Mesendoderm (in vitro differentiated cells): ENCODE data around the gene RAPGEF6.
A peak's percentile ranks its signal among the peaks of the same experiment; 100 is the strongest.

Experiments
- DNase-seq: peaks from one replicate; pipeline ENCODE4 v3.0.0; 2013
- H2AK5ac ChIP-seq: 2 replicates; pipeline ENCODE4 v1.6.1; 2013; ENCODE audit warnings: low read length, inconsistent platforms
- H2BK120ac ChIP-seq: 2 replicates; pipeline ENCODE4 v1.6.1; 2013; ENCODE audit warnings: low read depth, mild to moderate bottlenecking, low read length, moderate library complexity, mixed read lengths
- H2BK15ac ChIP-seq: replicated peaks from 2 replicates; pipeline ENCODE4 v1.6.1; 2013; ENCODE audit warnings: low read depth, mild to moderate bottlenecking, moderate library complexity
- H2BK5ac ChIP-seq: 2 replicates; pipeline ENCODE4 v1.6.1; 2013; ENCODE audit warnings: low read length, inconsistent platforms
- H3K18ac ChIP-seq: 2 replicates; pipeline ENCODE4 v1.6.1; 2013; ENCODE audit warnings: mild to moderate bottlenecking, low read length, mixed read lengths
- H3K23ac ChIP-seq: one replicate; pipeline ENCODE4 v1.6.1; 2013; ENCODE audit warnings: low read length
- H3K27ac ChIP-seq: 2 replicates; pipeline ENCODE4 v1.5.1; 2013; ENCODE audit warnings: low read depth, mild to moderate bottlenecking, inconsistent platforms, low read length, moderate library complexity
- H3K27me3 ChIP-seq: 2 replicates; pipeline ENCODE4 v1.6.1; 2013; ENCODE audit warnings: low read length, control low read depth, mild to moderate bottlenecking, inconsistent platforms; ENCODE audit not compliant: insufficient read depth, poor library complexity
- H3K36me3 ChIP-seq: 2 replicates; pipeline ENCODE4 v1.6.1; 2013; ENCODE audit warnings: low read length, inconsistent platforms; ENCODE audit not compliant: control insufficient read depth, insufficient read depth
- H3K4ac ChIP-seq: one replicate; pipeline ENCODE4 v1.6.1; 2013; ENCODE audit warnings: low read depth, mild to moderate bottlenecking, low read length, moderate library complexity
- H3K4me1 ChIP-seq: 2 replicates; pipeline ENCODE4 v1.6.1; 2013; ENCODE audit warnings: low read depth, low read length, inconsistent platforms; ENCODE audit not compliant: control insufficient read depth
- H3K4me2 ChIP-seq: 2 replicates; pipeline ENCODE4 v1.6.1; 2013; ENCODE audit warnings: low read length
- H3K4me3 ChIP-seq: 2 replicates; pipeline ENCODE4 v1.5.1; 2013; ENCODE audit warnings: mild to moderate bottlenecking, low read length
- H3K56ac ChIP-seq: one replicate; pipeline ENCODE4 v1.6.1; 2013; ENCODE audit warnings: low read length
- H3K79me1 ChIP-seq: 2 replicates; pipeline ENCODE4 v1.6.1; 2013; ENCODE audit warnings: low read length, inconsistent platforms
- H3K79me2 ChIP-seq: 2 replicates; pipeline ENCODE4 v1.6.1; 2013; ENCODE audit warnings: mild to moderate bottlenecking, low read length; ENCODE audit not compliant: control insufficient read depth, insufficient read depth
- H3K9ac ChIP-seq: 2 replicates; pipeline ENCODE4 v1.6.1; 2013; ENCODE audit warnings: low read length, inconsistent platforms
- H4K5ac ChIP-seq: one replicate; pipeline ENCODE4 v1.6.1; 2013; ENCODE audit warnings: low read length
- H4K8ac ChIP-seq: one replicate; pipeline ENCODE4 v1.6.1; 2013; ENCODE audit warnings: low read depth, mild to moderate bottlenecking, control low read depth, low read length, moderate library complexity
- WGBS: extraction: QIAGEN DNeasy Blood & Tissue Kit; methylation state at CpG from one replicate; pipeline ENCODE4 v1.1.7; 2013; ENCODE audit warnings: low lambda C conversion rate, missing lambda C conversion rate; ENCODE audit not compliant: insufficient coverage; ENCODE audit errors: extremely low coverage; 5-methylcytosine and 5-hydroxymethylcytosine counted together

Gene RAPGEF6

DNA sequence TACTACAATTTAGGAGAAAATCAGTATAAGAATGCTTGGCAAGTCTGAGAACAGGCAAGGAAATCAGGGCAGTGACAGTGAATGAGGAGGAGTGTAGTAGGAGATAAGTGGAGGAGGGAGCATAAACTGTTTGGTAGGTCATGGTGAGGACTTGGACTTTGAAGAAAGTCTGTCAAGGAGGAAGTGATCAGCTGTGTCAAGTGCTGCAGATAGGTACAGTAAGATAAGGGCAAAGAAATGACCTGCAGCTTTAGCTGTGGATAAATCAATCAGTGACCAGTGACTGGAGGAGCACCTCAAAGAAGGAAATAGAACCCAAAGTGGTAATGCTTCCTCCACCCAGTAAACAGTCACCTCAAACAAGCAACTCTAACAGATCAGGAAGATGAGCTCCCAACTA lies 106.3 kb downstream of the RAPGEF6 start:
- Histone ChIP-seq H2BK15ac (no peak overlapping the region), H3K4me3 (no peak overlapping the region)

DNA sequence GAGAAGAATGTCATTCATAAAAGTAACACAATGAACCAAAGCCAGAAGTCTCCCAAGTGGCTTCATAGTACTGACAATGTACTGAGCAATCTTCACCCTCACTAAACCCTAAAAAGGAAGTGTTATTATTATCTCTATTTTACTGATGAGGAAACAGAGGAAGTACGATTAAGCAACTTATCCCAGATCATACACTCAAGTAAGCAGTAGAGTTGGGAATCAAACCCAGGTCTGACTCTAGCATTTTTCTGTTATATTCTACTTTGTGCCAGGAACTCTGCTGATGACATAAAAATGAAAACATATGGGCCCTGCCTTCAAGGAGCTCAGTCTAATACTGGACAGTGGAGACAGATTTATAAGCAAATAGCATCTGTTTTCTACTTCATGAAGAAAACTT lies 109.2 kb downstream of the RAPGEF6 start:
- no peak for DNase-seq

More for the DNA sequence above, 106.3 kb downstream of the RAPGEF6 start:
- H2BK120ac ChIP-seq, result no peak overlapping the region
- H2BK5ac ChIP-seq, result no peak overlapping the region
- H3K36me3 ChIP-seq, result no peaks in the 10 kb centered on the region
- no peak overlapping the region for H3K56ac ChIP-seq
- H3K4me2 ChIP-seq, result no peak overlapping the region
- no peak overlapping the region for H3K27ac ChIP-seq
- H3K4ac ChIP-seq, result no peak overlapping the region
- no peak overlapping the region for H3K9ac ChIP-seq
- no peaks in the 10 kb centered on the region for H3K4me1 ChIP-seq
- H2AK5ac ChIP-seq, result no peak overlapping the region
- no peak overlapping the region for H4K8ac ChIP-seq
- no peak overlapping the region for H3K23ac ChIP-seq
- no peaks in the 10 kb centered on the region for H3K79me2 ChIP-seq
- no peak overlapping the region for H4K5ac ChIP-seq
- no peaks in the 10 kb centered on the region for H3K27me3 ChIP-seq
- H3K79me1 ChIP-seq, result no peaks in the 10 kb centered on the region
- DNase-seq, result peak; percentile 38
- H3K18ac ChIP-seq, result no peak overlapping the region

DNA sequence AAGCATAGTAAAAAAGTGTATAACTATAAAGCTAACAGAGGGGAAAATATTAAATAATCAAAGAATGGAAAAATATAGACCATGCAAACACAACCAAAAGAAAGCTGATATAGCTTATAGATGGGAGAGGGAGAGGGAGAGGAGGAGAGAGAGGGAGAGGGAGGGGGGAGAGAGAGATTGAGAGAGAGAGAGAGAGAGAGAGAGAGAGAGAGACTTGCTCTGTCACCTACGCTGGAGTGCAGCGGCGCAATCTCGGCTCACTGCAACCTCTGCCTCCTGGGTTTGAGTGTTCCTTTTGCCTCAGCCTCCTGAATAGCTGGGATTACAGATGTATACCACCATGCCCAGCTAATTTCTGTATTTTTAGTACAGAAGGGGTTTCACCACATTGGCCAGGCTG lies 110.6 kb downstream of the RAPGEF6 start:
- Histone ChIP-seq H2BK120ac (no peak overlapping the region), H3K56ac (no peak overlapping the region), H2AK5ac (no peak overlapping the region), H2BK15ac (no peak overlapping the region), H3K4me2 (no peak overlapping the region), H3K4me1 (no peaks in the 10 kb centered on the region), H3K79me2 (no peaks in the 10 kb centered on the region), H4K5ac (no peak overlapping the region), H3K4me3 (no peak overlapping the region), H4K8ac (no peak overlapping the region), H3K4ac (no peak overlapping the region), H3K27ac (no peak overlapping the region), H2BK5ac (no peak overlapping the region), H3K79me1 (no peaks in the 10 kb centered on the region), H3K23ac (no peak overlapping the region), H3K18ac (no peak overlapping the region), H3K9ac (no peak overlapping the region), H3K27me3 (no peaks in the 10 kb centered on the region), H3K36me3 (no peaks in the 10 kb centered on the region)
- WGBS, result no CpG with 5 or more reads among the region's 4 CpGs
- DNase-seq, result no peak

More for the DNA sequence above, 109.2 kb downstream of the RAPGEF6 start:
- Histone ChIP-seq H3K23ac (no peak overlapping the region), H3K4ac (no peak overlapping the region), H3K56ac (no peak overlapping the region), H3K36me3 (no peaks in the 10 kb centered on the region), H3K27me3 (no peaks in the 10 kb centered on the region), H3K18ac (no peak overlapping the region), H3K79me2 (no peaks in the 10 kb centered on the region), H4K8ac (no peak overlapping the region), H3K79me1 (no peaks in the 10 kb centered on the region), H3K4me2 (no peak overlapping the region), H2BK15ac (no peak overlapping the region), H3K9ac (no peak overlapping the region), H4K5ac (no peak overlapping the region), H3K4me3 (no peak overlapping the region), H2AK5ac (no peak overlapping the region), H2BK120ac (no peak overlapping the region), H2BK5ac (no peak overlapping the region), H3K4me1 (no peaks in the 10 kb centered on the region), H3K27ac (no peak overlapping the region)
- WGBS, result no CpG with 5 or more reads among the region's 1 CpG

DNA sequence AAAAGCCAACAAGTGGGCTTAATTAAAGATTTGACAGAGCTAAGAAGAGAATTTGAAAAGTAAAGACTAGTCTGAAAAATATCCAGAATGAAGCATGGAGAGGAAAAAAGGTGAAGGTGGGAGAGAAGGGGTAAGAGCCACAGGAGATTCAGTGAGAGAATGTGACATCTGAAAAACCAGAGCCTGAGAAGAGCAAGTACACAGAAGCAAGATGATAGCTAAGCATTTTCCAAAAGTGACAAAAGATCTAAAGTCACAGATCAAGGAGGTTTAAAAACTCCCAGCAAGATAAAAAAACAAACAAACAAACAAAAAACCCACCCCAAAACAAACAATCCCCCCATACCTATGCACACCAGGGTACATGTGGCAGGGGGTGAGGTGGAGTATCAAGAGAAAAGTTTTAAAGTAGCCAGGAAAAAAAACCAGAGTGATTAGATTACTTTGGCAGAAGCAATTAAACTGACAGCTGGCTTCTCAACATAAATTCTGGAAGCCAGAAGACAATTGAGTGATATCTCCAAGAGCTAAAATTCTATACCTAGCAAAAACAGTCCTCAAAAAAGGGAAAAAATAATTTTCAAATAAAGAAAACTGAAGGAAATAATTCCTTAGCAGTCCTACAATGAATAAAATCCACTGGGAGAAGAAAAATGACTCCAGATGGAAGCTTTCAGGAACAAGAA lies 111.4 kb downstream of the RAPGEF6 start:
- Histone ChIP-seq H3K27ac (no peak overlapping the region), H3K23ac (no peak overlapping the region), H3K27me3 (no peaks in the 10 kb centered on the region), H4K5ac (no peak overlapping the region), H3K4me2 (no peak overlapping the region), H3K4me3 (no peak overlapping the region), H4K8ac (no peak overlapping the region), H2BK120ac (no peak overlapping the region), H3K79me2 (no peaks in the 10 kb centered on the region), H3K79me1 (no peaks in the 10 kb centered on the region), H3K56ac (no peak overlapping the region), H2BK5ac (no peak overlapping the region), H2AK5ac (no peak overlapping the region), H2BK15ac (no peak overlapping the region), H3K36me3 (no peaks in the 10 kb centered on the region), H3K9ac (no peak overlapping the region), H3K4me1 (no peaks in the 10 kb centered on the region), H3K4ac (no peak overlapping the region), H3K18ac (no peak overlapping the region)
- no peak for DNase-seq

DNA sequence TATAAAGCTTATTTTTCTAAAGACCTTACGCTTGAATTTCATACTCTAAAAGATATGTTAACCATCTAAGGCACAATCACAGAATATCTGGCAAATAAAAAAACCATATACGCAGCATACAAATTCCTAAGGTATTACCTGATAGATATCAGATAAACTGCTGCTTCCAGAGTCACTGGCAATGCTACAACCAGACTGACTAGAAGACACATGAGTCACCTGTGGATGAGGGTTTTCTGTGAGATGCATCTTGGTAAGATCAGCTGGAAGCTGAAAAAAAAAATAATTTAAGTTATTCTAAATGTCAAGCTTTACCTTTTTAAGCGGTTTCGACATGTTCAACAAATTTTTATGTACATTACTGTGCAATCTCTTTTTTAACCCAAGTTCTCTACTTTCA lies 113.8 kb downstream of the RAPGEF6 start:
- no peak for DNase-seq
- Histone ChIP-seq H3K4me1 (no peaks in the 10 kb centered on the region), H3K4me3 (no peak overlapping the region), H2AK5ac (no peak overlapping the region), H3K27me3 (no peaks in the 10 kb centered on the region), H2BK15ac (no peak overlapping the region), H3K4me2 (no peak overlapping the region), H3K36me3 (no peaks in the 10 kb centered on the region), H2BK120ac (no peak overlapping the region), H2BK5ac (no peak overlapping the region), H3K23ac (no peak overlapping the region), H3K56ac (no peak overlapping the region), H4K8ac (no peak overlapping the region), H3K27ac (no peak overlapping the region), H4K5ac (no peak overlapping the region), H3K4ac (no peak overlapping the region), H3K18ac (no peak overlapping the region), H3K79me1 (no peaks in the 10 kb centered on the region), H3K79me2 (no peaks in the 10 kb centered on the region), H3K9ac (no peak overlapping the region)
- no CpG with 5 or more reads among the region's 4 CpGs for WGBS

DNA sequence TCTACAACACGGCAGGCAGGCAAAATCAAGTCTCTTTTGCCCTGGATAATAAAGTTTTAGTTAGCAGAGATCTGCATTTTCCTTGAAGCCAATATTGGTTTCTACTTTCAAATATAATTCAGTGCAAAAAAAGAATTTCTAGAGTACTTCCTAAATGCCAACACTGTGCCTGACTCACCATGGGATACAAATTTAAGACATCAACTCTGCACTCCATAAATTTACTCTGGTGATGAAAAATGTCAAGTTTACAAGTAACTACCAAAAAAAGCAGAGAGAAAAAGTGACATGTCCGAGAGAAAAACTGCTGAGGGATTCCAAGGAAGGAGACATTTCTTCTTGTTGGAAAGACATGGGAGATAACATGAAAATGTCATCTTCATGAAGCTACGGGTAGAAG lies 119.7 kb downstream of the RAPGEF6 start:
- Histone ChIP-seq H2AK5ac (no peak overlapping the region), H2BK5ac (no peak overlapping the region), H3K79me2 (no peaks in the 10 kb centered on the region), H3K79me1 (no peaks in the 10 kb centered on the region), H3K9ac (no peak overlapping the region), H3K56ac (no peak overlapping the region), H3K36me3 (no peaks in the 10 kb centered on the region), H4K5ac (no peak overlapping the region), H3K18ac (no peak overlapping the region), H3K4me2 (no peak overlapping the region), H4K8ac (no peak overlapping the region), H3K4me3 (no peak overlapping the region), H3K4ac (no peak overlapping the region), H3K27ac (no peak overlapping the region), H3K27me3 (no peaks in the 10 kb centered on the region), H3K23ac (no peak overlapping the region), H2BK120ac (no peak overlapping the region), H3K4me1 (no peaks in the 10 kb centered on the region), H2BK15ac (no peak overlapping the region)
- no peak for DNase-seq
- no CpG with 5 or more reads among the region's 3 CpGs for WGBS
